H1 (cell line): ENCODE data around the gene ARMH2. TPM values are rescaled to one million over a fixed set of nuclear protein-coding genes. Genes with fewer than 3 reads are reported as not detected.

Experiments
- CTCF ChIA-PET: fragments of 300-600 bp; sonication (Branson Sonifier 250); formaldehyde crosslinking; loops from one replicate; lab custom pipeline; 2021; ENCODE audit not compliant: partially characterized antibody; lab: Charles Lee
- POLR2A ChIA-PET: fragments of 300-600 bp; sonication (Branson Sonifier 250); formaldehyde crosslinking; loops from one replicate; lab custom pipeline; 2021; ENCODE audit warnings: inconsistent platforms; ENCODE audit not compliant: partially characterized antibody; lab: Charles Lee
- DNase-seq, 2 experiments: peaks; one replicate each; pipeline versions ENCODE4 v3.0.0 to v3.0.0-alpha.2; 2010 to 2022; ENCODE audit warnings: low spot score in 2 of 2, low read depth in 1 of 2, mixed read lengths in 1 of 2
- FAIRE-seq: peaks from 2 replicates; lab custom pipeline; 2011; peaks lifted over from hg19 to GRCh38; lab: Jason Lieb, UNC
- H2AFZ ChIP-seq: 2 replicates; pipeline ENCODE4 v1.8.1; 2012; ENCODE audit warnings: low read length, inconsistent platforms
- H2AK5ac ChIP-seq: 2 replicates; pipeline ENCODE4 v1.6.1; 2013; ENCODE audit warnings: low read depth, low read length
- H2BK120ac ChIP-seq: replicated peaks from 2 replicates; pipeline ENCODE3; 2013; ENCODE audit warnings: low read depth, low read length, inconsistent platforms
- H2BK12ac ChIP-seq: 2 replicates; pipeline ENCODE4 v1.6.1; 2013; ENCODE audit warnings: low read depth, low read length
- H2BK15ac ChIP-seq: 2 replicates; pipeline ENCODE4 v1.6.1; 2013; ENCODE audit warnings: low read length
- H2BK20ac ChIP-seq: 2 replicates; pipeline ENCODE4 v1.6.1; 2013; ENCODE audit warnings: low read length
- H2BK5ac ChIP-seq: 2 replicates; pipeline ENCODE4 v1.6.1; 2013; ENCODE audit warnings: low read depth, low read length
- H3K14ac ChIP-seq: 2 replicates; pipeline ENCODE4 v1.6.1; 2013; ENCODE audit warnings: inconsistent platforms; ENCODE audit not compliant: insufficient read length
- H3K18ac ChIP-seq: 2 replicates; pipeline ENCODE4 v1.6.1; 2013; ENCODE audit warnings: low read length; ENCODE audit errors: extremely low read depth
- H3K23ac ChIP-seq: 2 replicates; pipeline ENCODE4 v1.6.1; 2013; ENCODE audit warnings: inconsistent platforms; ENCODE audit not compliant: insufficient read length
- H3K23me2 ChIP-seq: 2 replicates; pipeline ENCODE4 v1.6.1; 2013; ENCODE audit warnings: low read depth, low read length
- H3K27ac ChIP-seq: 2 replicates; pipeline ENCODE4 v1.6.1; 2011; ENCODE audit warnings: low read depth, low read length, inconsistent platforms
- H3K27me3 ChIP-seq, 4 experiments: replicated peaks in 1 of 4; 1 replicate in 1 of 4; 2 replicates in 3 of 4; pipeline versions ENCODE4 v1.6.1 to v1.8.1; 2011 to 2013; ENCODE audit warnings: low read length in 3 of 4, mild to moderate bottlenecking in 3 of 4, inconsistent platforms in 2 of 4, mixed read lengths in 2 of 4, moderate library complexity in 1 of 4; ENCODE audit not compliant: control insufficient read depth in 3 of 4, insufficient read depth in 3 of 4; ENCODE audit errors: extremely low read depth in 1 of 4
- H3K36me3 ChIP-seq, 4 experiments: 2 replicates each; pipeline versions ENCODE4 v1.6.1 to v1.8.1; 2011 to 2013; ENCODE audit warnings: mild to moderate bottlenecking in 4 of 4, low read length in 3 of 4, moderate library complexity in 2 of 4, control low read depth in 1 of 4, inconsistent platforms in 1 of 4; ENCODE audit not compliant: insufficient read depth in 4 of 4, control insufficient read depth in 2 of 4
- H3K4ac ChIP-seq: replicated peaks from 2 replicates; pipeline ENCODE3; 2013; ENCODE audit warnings: low read length, low read depth, mixed read lengths, inconsistent platforms; ENCODE audit not compliant: insufficient read length
- H3K4me1 ChIP-seq, 4 experiments: replicated peaks in 1 of 4; 1 replicate in 1 of 4; 2 replicates in 3 of 4; pipeline versions ENCODE4 v1.6.1 to v1.8.1; 2011 to 2013; ENCODE audit warnings: low read length in 3 of 4, inconsistent platforms in 2 of 4, mixed read lengths in 1 of 4; ENCODE audit not compliant: insufficient read depth in 4 of 4, control insufficient read depth in 3 of 4
- H3K4me2 ChIP-seq, 2 experiments: 2 replicates each; pipeline versions ENCODE4 v1.6.1 to v1.8.1; 2011 to 2013; ENCODE audit warnings: low read depth in 2 of 2, low read length in 2 of 2, control low read depth in 1 of 2, inconsistent platforms in 1 of 2, mild to moderate bottlenecking in 1 of 2; ENCODE audit not compliant: insufficient read depth in 1 of 2
- H3K4me3 ChIP-seq, 4 experiments: fragments of 200-600, 300-600 bp in 1 of 4; sonication (generic), shearing (Covaris generic), sonication (Bioruptor Twin) in 1 of 4; 2 replicates each; pipeline versions ENCODE4 v1.5.1 to v1.8.1; 2011 to 2016; ENCODE audit warnings: low read length in 4 of 4, low read depth in 3 of 4, control low read depth in 2 of 4, inconsistent platforms in 2 of 4, mild to moderate bottlenecking in 2 of 4, mixed read lengths in 1 of 4, moderate library complexity in 1 of 4; ENCODE audit not compliant: insufficient read depth in 2 of 4; ENCODE audit errors: extremely low read depth in 1 of 4
- H3K56ac ChIP-seq: replicated peaks from 2 replicates; pipeline ENCODE3; 2013; ENCODE audit warnings: low read depth, mild to moderate bottlenecking, mixed read lengths, low read length, inconsistent platforms; ENCODE audit not compliant: insufficient read length
- H3K79me1 ChIP-seq: 2 replicates; pipeline ENCODE4 v1.6.1; 2013; ENCODE audit warnings: low read depth, low read length, control low read depth
- H3K79me2 ChIP-seq, 2 experiments: 2 replicates each; pipeline versions ENCODE4 v1.6.1 to v1.8.1; 2012 to 2013; ENCODE audit warnings: low read length in 2 of 2, mild to moderate bottlenecking in 2 of 2, inconsistent platforms in 1 of 2; ENCODE audit not compliant: insufficient read depth in 2 of 2, control insufficient read depth in 1 of 2
- H3K9ac ChIP-seq, 4 experiments: replicated peaks in 1 of 4; 1 replicate in 1 of 4; 2 replicates in 3 of 4; pipeline versions ENCODE4 v1.6.1 to v1.8.1; 2011 to 2013; ENCODE audit warnings: low read depth in 3 of 4, low read length in 3 of 4, control low read depth in 2 of 4, mild to moderate bottlenecking in 2 of 4, moderate library complexity in 2 of 4, inconsistent platforms in 1 of 4; ENCODE audit errors: extremely low read depth in 1 of 4
- H3K9me3 ChIP-seq, 2 experiments: 2 replicates each; pipeline versions ENCODE4 v1.6.1 to v1.8.1; 2012 to 2013; ENCODE audit warnings: mild to moderate bottlenecking in 2 of 2, moderate library complexity in 2 of 2, control low read depth in 1 of 2, inconsistent platforms in 1 of 2, low read depth in 1 of 2, low read length in 1 of 2, mixed read lengths in 1 of 2; ENCODE audit not compliant: insufficient read depth in 2 of 2
- H4K20me1 ChIP-seq, 2 experiments: replicated peaks in 1 of 2; 2 replicates each; pipeline versions ENCODE3 to v1.8.1; 2011 to 2013; ENCODE audit warnings: inconsistent platforms in 2 of 2, low read length in 2 of 2, mild to moderate bottlenecking in 1 of 2; ENCODE audit not compliant: insufficient read depth in 2 of 2, control insufficient read depth in 1 of 2
- H4K5ac ChIP-seq: 2 replicates; pipeline ENCODE4 v1.6.1; 2013; ENCODE audit warnings: low read length, low read depth, mixed read lengths, inconsistent platforms; ENCODE audit not compliant: insufficient read length
- H4K8ac ChIP-seq: 2 replicates; pipeline ENCODE4 v1.8.0; 2013; ENCODE audit warnings: mild to moderate bottlenecking, moderate library complexity, low read length, inconsistent platforms; ENCODE audit not compliant: insufficient read depth; ENCODE audit errors: extremely low read depth
- H4K91ac ChIP-seq: replicated peaks from 2 replicates; pipeline ENCODE3; 2013; ENCODE audit warnings: low read length, mixed read lengths, inconsistent platforms; ENCODE audit not compliant: insufficient read length
- EP300 ChIP-seq, 2 experiments: IDR thresholded peaks; 1 replicate in 1 of 2; 2 replicates in 1 of 2; pipeline ENCODE4 v1.6.1; 2011 to 2012; ENCODE audit warnings: low read depth in 2 of 2, low read length in 2 of 2, mild to moderate bottlenecking in 2 of 2, borderline replicate concordance in 1 of 2, inconsistent platforms in 1 of 2, moderate library complexity in 1 of 2
- FOSL1 ChIP-seq: IDR thresholded peaks from 2 replicates; pipeline ENCODE4 v1.6.1; 2011; ENCODE audit warnings: mild to moderate bottlenecking, low read depth, low read length, moderate library complexity; ENCODE audit not compliant: insufficient read depth
- WGBS, 2 experiments: shearing (Covaris generic) in 1 of 2; methylation state at CpG; one replicate each; pipeline versions ENCODE4 v1.1.6 to v1.1.7; 2013 to 2015; ENCODE audit warnings: low lambda C conversion rate in 2 of 2, mixed read lengths in 2 of 2, inconsistent platforms in 1 of 2, low coverage in 1 of 2, missing lambda C conversion rate in 1 of 2; ENCODE audit not compliant: insufficient replicate concordance in 2 of 2, insufficient coverage in 1 of 2, insufficient read length in 1 of 2; ENCODE audit errors: extremely low coverage in 1 of 2, missing lambda C conversion rate in 1 of 2; 5-methylcytosine and 5-hydroxymethylcytosine counted together
- polyA plus RNA-seq, 7 experiments: library from polyadenylated mRNA; depleted of rRNA in 3 of 7; stranded (reverse) in 5 of 7; unstranded in 2 of 7; fragments of >200 nt in 5 of 7; fragments of 200-250 nt in 2 of 7; gene quantifications; 1 replicate in 5 of 7; 2 replicates in 1 of 7; 4 replicates in 1 of 7; pipeline versions ENCODE4 v1.2.1 to v1.2.3, GENCODE V29; 2011 to 2013; ENCODE audit warnings: missing spikeins in 2 of 7, mixed read lengths in 2 of 7
- total RNA-seq: library from RNA; stranded (reverse); fragmentation: NEBNext Ultra II Directional; extraction: Animal tissue kit (Norgen Biotek cat#: 25700); gene quantifications from 2 replicates; pipeline ENCODE4 v1.2.1, GENCODE V29; 2021

Gene ARMH2
- total and polyA plus RNA-seq, 2 of the 8 experiments (the other 6 are each of a cell fraction or from before 2014, with no cell fraction given), result not detected

- Histone ChIP-seq H3K27ac (no peak overlapping the region), H3K14ac (no peak overlapping the region), H3K4me2 (no peak overlapping the region), H3K79me2 (no peaks in the 10 kb centered on the region), H4K91ac (no peak overlapping the region), H3K79me1 (no peaks in the 10 kb centered on the region), H2BK15ac (no peak overlapping the region), H3K4ac (no peak overlapping the region), H3K56ac (no peak overlapping the region), H4K5ac (no peak overlapping the region), H3K9ac (no peak overlapping the region), H2BK12ac (no peak overlapping the region), H3K4me1 (no peaks in the 10 kb centered on the region), H4K20me1 (no peaks in the 10 kb centered on the region), H2BK120ac (no peak overlapping the region), H3K36me3 (no peaks in the 10 kb centered on the region), H4K8ac (no peak overlapping the region), H2AK5ac (no peak overlapping the region), H3K23ac (no peak overlapping the region), H2AFZ (no peak overlapping the region), H3K9me3 (no peaks in the 10 kb centered on the region), H3K18ac (no peak overlapping the region), H3K23me2 (no peaks in the 10 kb centered on the region), H2BK20ac (no peak overlapping the region), H3K4me3 (no peak overlapping the region), H3K27me3 (no peaks in the 10 kb centered on the region), H2BK5ac (no peak overlapping the region)
- POLR2A ChIA-PET, result interaction anchor here (1.0 to 1.3 kb wide), 2 partner anchors 11 to 28 kb away, joined by 3 read pairs; no protein-coding TSS in a partner anchor
- DNase-seq (no peak), FAIRE-seq (no peak)
- WGBS, 2 experiments, result 89% methylated on average over 3 of the region's 3 CpGs; no CpG with 5 or more reads in 1 of the 2 experiments
- CTCF ChIA-PET, result no interaction called here
- TF ChIP-seq FOSL1, result no peak
- TF ChIP-seq EP300 (IDR thresholded peaks at IDR 0.05; ENCODE audit: borderline replicate concordance in 1 of 2, low read depth in 2 of 2, low read length in 2 of 2), result no peak
Observed at GRCh38 chr6:24749297-24749696, 49.4 kb downstream of the ARMH2 start.

Other genes with a start within 250 kb of the ARMH2 start
- 0.69 and 0.78 TPM in 2 replicates for gene KIAA0319, start 152.7 kb downstream of the ARMH2 start, total RNA-seq
- gene KIAA0319, start 152.7 kb downstream of the ARMH2 start, polyA plus RNA-seq (2011; rRNA removed), result 0.30 and 0.41 TPM in 2 replicates
- gene TDP2, start 132.0 kb downstream of the ARMH2 start, total RNA-seq, result 51.6 and 52.6 TPM in 2 replicates
- gene TDP2, start 132.0 kb downstream of the ARMH2 start, polyA plus RNA-seq (2011; rRNA removed), result 13.2 and 18.8 TPM in 2 replicates
- gene ACOT13, start 131.8 kb downstream of the ARMH2 start, total RNA-seq, result 40.6 and 42.8 TPM in 2 replicates
- gene ACOT13, start 131.8 kb downstream of the ARMH2 start, polyA plus RNA-seq (2011; rRNA removed), result 16.4 and 27.6 TPM in 2 replicates
- 100 and 101 TPM in 2 replicates for gene C6orf62, start 79.8 kb downstream of the ARMH2 start, total RNA-seq
- gene C6orf62, start 79.8 kb downstream of the ARMH2 start, polyA plus RNA-seq (2011; rRNA removed), result 23.8 and 25.6 TPM in 2 replicates
- gene GMNN, start 24.0 kb downstream of the ARMH2 start, total RNA-seq, result 101 TPM in 2 replicates
- gene GMNN, start 24.0 kb downstream of the ARMH2 start, polyA plus RNA-seq (2011; rRNA removed), result 60.8 and 65.9 TPM in 2 replicates
- gene RIPOR2, start 137.0 kb upstream of the ARMH2 start, total RNA-seq, result 44.5 and 45.6 TPM in 2 replicates
- 13.3 and 16.7 TPM in 2 replicates for gene RIPOR2, start 137.0 kb upstream of the ARMH2 start, polyA plus RNA-seq (2011; rRNA removed)